Stimulated activated CD8-positive, alpha-beta memory T cell treated with anti-CD3 and anti-CD28 coated beads, Interleukin-7, amount 100 ng/mL, for 4 hours (primary cell): Measurements from ENCODE around the gene TMA16.

ENCODE experiments used
- DNase-seq, 2 donors: peaks; one replicate each; pipeline ENCODE4 v3.0.0-alpha.2; 2020; ENCODE audit warnings: low read depth in 2 of 2

The TMA16 gene

DNA sequence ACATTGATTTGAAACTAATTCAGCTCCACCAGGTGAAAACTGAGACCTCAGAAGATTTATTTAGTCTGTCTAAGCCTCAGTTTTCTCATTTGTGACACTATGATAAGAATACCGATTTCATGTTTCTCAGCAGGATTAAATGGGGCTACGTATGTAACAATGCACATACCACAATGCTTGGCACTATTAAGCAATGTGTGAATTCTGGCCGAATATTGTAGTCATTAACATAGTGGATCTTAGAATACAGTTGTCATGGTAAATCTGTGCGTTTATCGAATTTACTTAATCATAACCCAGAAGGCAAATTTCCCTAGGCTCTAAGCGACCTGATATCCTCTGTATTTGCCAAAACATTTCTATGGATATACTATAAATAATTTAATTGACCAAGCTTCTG lies 69.1 kb downstream of the TMA16 start:
- no peak for DNase-seq

DNA sequence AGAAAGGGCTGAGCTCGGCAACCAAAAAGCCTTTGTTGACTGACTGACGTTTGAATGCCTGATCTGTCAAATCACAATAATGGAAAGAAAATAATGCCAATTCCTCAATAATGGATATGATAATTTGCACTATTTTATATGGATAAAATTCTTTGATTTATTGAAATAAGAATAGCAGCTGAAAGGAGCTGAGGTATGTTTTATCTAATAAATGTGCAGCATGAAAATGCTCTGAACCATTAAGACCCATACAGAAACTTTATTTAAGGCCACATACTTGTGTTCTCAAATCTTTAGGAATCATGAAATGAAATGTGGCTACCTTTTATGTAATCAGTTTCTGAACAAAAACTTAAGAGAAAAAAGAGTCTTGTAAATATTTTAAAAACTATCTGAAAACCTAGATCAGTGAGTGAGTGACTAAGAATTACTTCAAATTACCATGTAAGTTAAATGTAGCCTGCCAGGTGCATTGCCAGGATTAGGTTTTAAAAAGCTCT lies 69.8 kb downstream of the TMA16 start:
- no peak for DNase-seq

DNA sequence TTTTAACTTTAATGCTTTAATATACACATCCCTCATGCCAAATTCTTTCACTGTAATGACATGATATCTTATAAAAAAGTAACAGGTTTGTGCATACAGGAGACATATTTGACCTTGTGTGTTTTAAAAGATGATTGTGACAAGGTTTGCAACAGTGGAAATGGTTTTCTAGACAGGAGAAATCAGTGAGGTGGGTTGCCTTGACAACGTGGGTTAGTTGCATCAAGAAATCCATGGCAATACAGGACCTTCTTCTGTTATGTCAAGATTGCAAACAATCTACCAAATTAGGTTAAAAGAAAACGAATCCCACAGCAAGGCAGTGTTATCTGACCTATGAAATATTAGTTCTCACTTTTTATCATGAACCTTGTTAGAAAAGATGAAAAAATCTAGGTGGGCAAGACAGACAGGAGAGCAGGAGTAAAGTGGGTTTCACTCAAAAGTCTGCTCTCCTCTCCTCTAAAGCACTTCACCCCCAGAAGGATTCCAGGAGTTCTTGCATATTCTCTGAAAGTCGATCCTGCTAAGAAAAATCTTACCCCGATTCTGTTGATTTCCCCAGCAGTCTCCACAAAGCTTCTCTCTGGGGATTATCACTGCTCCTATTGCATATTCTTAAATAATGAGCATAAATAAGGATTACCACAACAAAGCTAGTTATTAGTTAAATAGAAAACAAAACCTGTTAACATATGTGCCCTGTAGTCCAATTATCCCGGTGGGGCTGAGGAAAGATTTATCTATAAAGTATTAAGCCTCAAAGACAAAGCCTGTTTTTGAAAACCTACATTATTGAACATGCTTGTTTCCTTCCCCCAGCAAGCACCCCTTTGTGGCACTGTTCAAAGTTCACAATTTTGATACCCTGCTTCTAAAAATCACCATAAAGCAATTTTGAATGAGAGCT lies 71.0 kb downstream of the TMA16 start:
- DNase-seq = no peak

- DNase-seq = no peak
Observed at GRCh38 chr4:163566257-163566796, 71.8 kb downstream of the TMA16 start.

- no peak for DNase-seq
Observed at GRCh38 chr4:163568843-163569242, 74.4 kb downstream of the TMA16 start.
